HEK293T (cell line): ENCODE data around the gene TMEM150B.

ENCODE experiments used
- CTCF ChIA-PET: fragments of 350-600 bp; formaldehyde crosslinking; extraction: SDS; loops from one replicate; lab custom pipeline; 2021; ENCODE audit warnings: antibody characterized with exemption, inconsistent platforms; lab: Yijun Ruan, JAX
- POLR2A ChIA-PET: fragments of 350-600 bp; formaldehyde crosslinking; extraction: SDS; loops from one replicate; lab custom pipeline; 2020; ENCODE audit warnings: antibody characterized with exemption, inconsistent platforms; lab: Yijun Ruan, JAX
- DNase-seq: peaks from one replicate; pipeline ENCODE4 v3.0.0; 2012; ENCODE audit warnings: mixed read lengths; ENCODE audit errors: extremely low spot score
- ARNT ChIP-seq: fragments of 450-650 bp; IDR thresholded peaks from 2 replicates; pipeline ENCODE4 v1.6.1; 2017; ENCODE audit warnings: mild to moderate bottlenecking
- BHLHE40 ChIP-seq: fragments of 450-650 bp; IDR thresholded peaks from 2 replicates; pipeline ENCODE4 v1.6.1; 2016; ENCODE audit warnings: mild to moderate bottlenecking, moderate library complexity, borderline replicate concordance
- CTBP1 ChIP-seq: fragments of 450-650 bp; IDR thresholded peaks from 2 replicates; pipeline ENCODE4 v1.6.1; 2016; ENCODE audit warnings: borderline replicate concordance
- ELF4 ChIP-seq: fragments of 450-650 bp; IDR thresholded peaks from 2 replicates; pipeline ENCODE4 v1.6.1; 2017; ENCODE audit warnings: antibody characterized with exemption
- FOXA1 ChIP-seq: fragments of 450-650 bp; IDR thresholded peaks from 2 replicates; pipeline ENCODE4 v1.6.1; 2016; ENCODE audit warnings: mild to moderate bottlenecking
- FOXK2 ChIP-seq: fragments of 450-650 bp; IDR thresholded peaks from 2 replicates; pipeline ENCODE4 v1.6.1; 2016; ENCODE audit warnings: mild to moderate bottlenecking
- FOXM1 ChIP-seq: fragments of 450-650 bp; IDR thresholded peaks from 2 replicates; pipeline ENCODE4 v1.6.1; 2017; ENCODE audit warnings: mild to moderate bottlenecking, borderline replicate concordance
- HDGF ChIP-seq: fragments of 450-650 bp; IDR thresholded peaks from 2 replicates; pipeline ENCODE4 v1.6.1; 2017; ENCODE audit warnings: antibody characterized with exemption, borderline replicate concordance
- L3MBTL2 ChIP-seq: fragments of 450-650 bp; conservative IDR thresholded peaks from 2 replicates; pipeline ENCODE4 v1.6.1; 2016; ENCODE audit warnings: mild to moderate bottlenecking
- LEF1 ChIP-seq: fragments of 450-650 bp; IDR thresholded peaks from 2 replicates; pipeline ENCODE4 v1.6.1; 2017; ENCODE audit warnings: mild to moderate bottlenecking, borderline replicate concordance
- NFRKB ChIP-seq: fragments of 450-650 bp; IDR thresholded peaks from 2 replicates; pipeline ENCODE4 v1.6.1; 2016; ENCODE audit warnings: mild to moderate bottlenecking, moderate library complexity
- PKNOX1 ChIP-seq: fragments of 450-650 bp; IDR thresholded peaks from 2 replicates; pipeline ENCODE4 v1.6.1; 2016
- SP1 ChIP-seq: fragments of 450-650 bp; IDR thresholded peaks from 2 replicates; pipeline ENCODE4 v1.6.1; 2017
- SUZ12 ChIP-seq: fragments of 450-650 bp; IDR thresholded peaks from 2 replicates; pipeline ENCODE4 v1.6.1; 2016; ENCODE audit warnings: mild to moderate bottlenecking
- TARDBP ChIP-seq: fragments of 450-650 bp; IDR thresholded peaks from 2 replicates; pipeline ENCODE4 v1.6.1; 2016
- ZNF384 ChIP-seq: fragments of 450-650 bp; IDR thresholded peaks from 2 replicates; pipeline ENCODE4 v1.6.1; 2016

TMEM150B gene

GRCh38 chr19:55362990-55363716 is 38.0 kb upstream of the TMEM150B start, which contains the start of gene GARIN5B:
GARIN5B (minus strand) TSS chr19:55363260; CDS start chr19:55363066, 194 bp downstream.
- no peak for TF ChIP-seq ZNF384
- no peak for TF ChIP-seq ARNT
- no peak for TF ChIP-seq FOXA1
- no peak for TF ChIP-seq NFRKB
- TF ChIP-seq FOXM1 = no peak
- no peak for TF ChIP-seq PKNOX1
- no peak for TF ChIP-seq CTBP1
- TF ChIP-seq LEF1 = no peak
- no peak for TF ChIP-seq SP1
- no peak for TF ChIP-seq BHLHE40
- TF ChIP-seq TARDBP = no peak
- no peak for TF ChIP-seq ELF4
- TF ChIP-seq L3MBTL2 = no peak
- TF ChIP-seq SUZ12 = no peak
- no peak for TF ChIP-seq HDGF
- TF ChIP-seq FOXK2 = no peak
- ChIA-PET CTCF (no interaction called here), POLR2A (interaction anchor here (1.0 to 1.1 kb wide), 2 partner anchors 13 to 40 kb away, joined by 3 read pairs; no protein-coding TSS in a partner anchor)
- no peak for DNase-seq

GRCh38 chr19:55362174-55362989 is 37.2 kb upstream of the TMEM150B start:
- TF ChIP-seq ARNT = no peak
- TF ChIP-seq SUZ12 = no peak
- POLR2A ChIA-PET = interaction anchor here (1.0 to 1.3 kb wide), 2 partner anchors 12 to 45 kb away, joined by 3 read pairs; partner anchors contain the start of gene UBE2S
- no peak for DNase-seq
- CTCF ChIA-PET = no interaction called here

GRCh38 chr19:55360902-55361301 is 35.8 kb upstream of the TMEM150B start:
- TF ChIP-seq BHLHE40 (no peak), ZNF384 (no peak), LEF1 (no peak), SP1 (no peak), CTBP1 (no peak), ARNT (no peak), SUZ12 (no peak), L3MBTL2 (no peak), FOXA1 (no peak), PKNOX1 (no peak), HDGF (no peak), ELF4 (no peak), FOXM1 (no peak), TARDBP (no peak), NFRKB (no peak), FOXK2 (no peak)
- ChIA-PET CTCF (no interaction called here), POLR2A (interaction anchor here (1.2 kb wide), 1 partner anchor 22 kb away, joined by 4 read pairs; no protein-coding TSS in a partner anchor)
- DNase-seq = no peak

GRCh38 chr19:55358943-55359908 is 34.1 kb upstream of the TMEM150B start:
- ChIA-PET POLR2A (no interaction called here), CTCF (interaction anchor here (0.7 kb wide), 1 partner anchor 20 kb away, joined by 3 read pairs; the partner anchor contains the start of gene KMT5C)

GRCh38 chr19:55358493-55358892 is 33.4 kb upstream of the TMEM150B start:
- POLR2A ChIA-PET = interaction anchor here (1.7 kb wide), 1 partner anchor 19 kb away, joined by 5 read pairs; the partner anchor contains the start of gene KMT5C
- CTCF ChIA-PET = interaction anchor here (0.7 kb wide), 1 partner anchor 19 kb away, joined by 3 read pairs; the partner anchor contains the start of gene KMT5C
- no peak for TF ChIP-seq SP1
- TF ChIP-seq ELF4 = no peak
- no peak for TF ChIP-seq BHLHE40
- TF ChIP-seq L3MBTL2 = no peak
- no peak for TF ChIP-seq FOXA1
- TF ChIP-seq ZNF384 = no peak
- TF ChIP-seq ARNT = no peak
- no peak for TF ChIP-seq TARDBP
- no peak for TF ChIP-seq FOXK2
- no peak for TF ChIP-seq SUZ12
- TF ChIP-seq FOXM1 = no peak
- TF ChIP-seq CTBP1 = no peak
- TF ChIP-seq NFRKB = no peak
- no peak for TF ChIP-seq LEF1
- no peak for TF ChIP-seq PKNOX1
- no peak for TF ChIP-seq HDGF
- DNase-seq = no peak

More at GRCh38 chr19:55358943-55359908, 34.1 kb upstream of the TMEM150B start:
- no peak for DNase-seq
- TF ChIP-seq FOXM1 (no peak), BHLHE40 (no peak)
